ENCODE results near the gene HOXD12. TPM values are rescaled to one million over a fixed set of nuclear protein-coding genes. Genes with fewer than 3 reads are reported as not detected.

HOXD12 gene
- total RNA-seq, 1 experiment from 2014 or later = not detected

GRCh38 chr2:176110415-176111308, 11.1 kb downstream of the HOXD12 start:
- H3K36me3 Mint-ChIP-seq (ENCODE audit: insufficient read depth, unreplicated experiment) = no peaks in the 10 kb centered on the region
- no peak for DNase-seq
- CTCF ChIA-PET = interaction anchor here (1.3 kb wide), 1 partner anchor 322 kb away, joined by 7 read pairs; no protein-coding TSS in a partner anchor
- no peak overlapping the region for H3K27ac Mint-ChIP-seq (ENCODE audit: unreplicated experiment)
- no peak for TF ChIP-seq CTCF (IDR thresholded peaks at IDR 0.05; ENCODE audit: unreplicated experiment)
- intact Hi-C loops (cut with micrococcal nuclease; ENCODE audit: unreplicated experiment) = no loop called here
- H3K4me1 Mint-ChIP-seq (ENCODE audit: low read depth, unreplicated experiment) = peaks cover 9% of the 10 kb centered on the region
- H3K4me3 Mint-ChIP-seq (ENCODE audit: low read depth, unreplicated experiment) = no peak overlapping the region
- BruUV-seq (replicated peaks) = no TSS peak
- no peaks in the 10 kb centered on the region for H3K9me3 Mint-ChIP-seq (ENCODE audit: low read depth, unreplicated experiment)
- peaks cover 71% of the 10 kb centered on the region for H3K27me3 Mint-ChIP-seq (ENCODE audit: unreplicated experiment)

DNA sequence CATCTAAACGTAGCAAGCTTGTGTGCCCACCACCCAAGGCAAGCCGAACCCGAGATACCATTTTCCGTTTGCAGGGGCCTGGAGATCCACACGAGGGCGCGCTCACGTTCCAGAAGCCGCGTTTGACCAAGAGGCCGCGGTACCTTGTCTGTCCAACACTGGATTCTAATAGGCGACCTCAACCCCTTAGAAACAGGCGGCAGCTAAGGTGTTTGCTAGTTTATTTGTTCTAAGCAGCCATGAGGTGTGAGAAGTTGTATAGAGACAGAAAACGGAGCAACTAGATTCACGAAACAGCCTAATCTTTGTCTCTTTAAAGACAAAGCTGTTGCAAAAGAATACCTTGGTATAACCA, 11.7 kb downstream of the HOXD12 start:
- Mint-ChIP-seq H3K27me3 (ENCODE audit: unreplicated experiment) (peaks cover 71% of the 10 kb centered on the region), H3K9me3 (ENCODE audit: low read depth, unreplicated experiment) (no peaks in the 10 kb centered on the region), H3K36me3 (ENCODE audit: insufficient read depth, unreplicated experiment) (no peaks in the 10 kb centered on the region), H3K4me3 (ENCODE audit: low read depth, unreplicated experiment) (no peak overlapping the region), H3K4me1 (ENCODE audit: low read depth, unreplicated experiment) (peaks cover 3% of the 10 kb centered on the region), H3K27ac (ENCODE audit: unreplicated experiment) (no peak overlapping the region)
- TF ChIP-seq CTCF (IDR thresholded peaks at IDR 0.05; ENCODE audit: unreplicated experiment) = no peak
- DNase-seq = no peak
- CTCF ChIA-PET = interaction anchor here (1.3 kb wide), 1 partner anchor 323 kb away, joined by 7 read pairs; no protein-coding TSS in a partner anchor
- BruUV-seq (replicated peaks) = no TSS peak
- intact Hi-C loops (cut with micrococcal nuclease; ENCODE audit: unreplicated experiment) = no loop called here

- no TSS peak for BruUV-seq (replicated peaks)
- Mint-ChIP-seq H3K27ac (ENCODE audit: unreplicated experiment) (no peak overlapping the region), H3K4me1 (ENCODE audit: low read depth, unreplicated experiment) (no peaks in the 10 kb centered on the region), H3K27me3 (ENCODE audit: unreplicated experiment) (peaks cover 71% of the 10 kb centered on the region), H3K36me3 (ENCODE audit: insufficient read depth, unreplicated experiment) (no peaks in the 10 kb centered on the region), H3K4me3 (ENCODE audit: low read depth, unreplicated experiment) (no peak overlapping the region), H3K9me3 (ENCODE audit: low read depth, unreplicated experiment) (no peaks in the 10 kb centered on the region)
- no peak for TF ChIP-seq CTCF (IDR thresholded peaks at IDR 0.05; ENCODE audit: unreplicated experiment)
- no peak for DNase-seq
- intact Hi-C loops (cut with micrococcal nuclease; ENCODE audit: unreplicated experiment) = no loop called here
- CTCF ChIA-PET = interaction anchor here (1.3 kb wide), 1 partner anchor 324 kb away, joined by 7 read pairs; no protein-coding TSS in a partner anchor
Measured at GRCh38 chr2:176111846-176112374, 12.3 kb downstream of the HOXD12 start.

GRCh38 chr2:176112375-176113302, 13.0 kb downstream of the HOXD12 start:
- CTCF ChIA-PET = no interaction called here
- TF ChIP-seq CTCF (IDR thresholded peaks at IDR 0.05; ENCODE audit: unreplicated experiment) = no peak
- Mint-ChIP-seq H3K36me3 (ENCODE audit: insufficient read depth, unreplicated experiment) (no peaks in the 10 kb centered on the region), H3K4me3 (ENCODE audit: low read depth, unreplicated experiment) (no peak overlapping the region), H3K27ac (ENCODE audit: unreplicated experiment) (no peak overlapping the region), H3K9me3 (ENCODE audit: low read depth, unreplicated experiment) (no peaks in the 10 kb centered on the region), H3K4me1 (ENCODE audit: low read depth, unreplicated experiment) (no peaks in the 10 kb centered on the region), H3K27me3 (ENCODE audit: unreplicated experiment) (peaks cover 78% of the 10 kb centered on the region)
- no peak for DNase-seq
- intact Hi-C loops (cut with micrococcal nuclease; ENCODE audit: unreplicated experiment) = no loop called here
- no TSS peak for BruUV-seq (replicated peaks)
